Measurements from ENCODE around the gene ARRB2.

Gene ARRB2

GRCh38 chr17:4710693-4711634 lies 532 bp downstream of the ARRB2 start:
- no peak for TF ChIP-seq SIN3A (IDR thresholded peaks at IDR 0.05; ENCODE audit: borderline replicate concordance, insufficient read depth, low read length)
- TF ChIP-seq POLR2AphosphoS5 (IDR thresholded peaks at IDR 0.05; ENCODE audit: low read depth, low read length): no peak
- TF ChIP-seq TAF1 (IDR thresholded peaks at IDR 0.05; ENCODE audit: borderline replicate concordance, insufficient read depth, low read length): no peak
- TF ChIP-seq, protein P1, sequence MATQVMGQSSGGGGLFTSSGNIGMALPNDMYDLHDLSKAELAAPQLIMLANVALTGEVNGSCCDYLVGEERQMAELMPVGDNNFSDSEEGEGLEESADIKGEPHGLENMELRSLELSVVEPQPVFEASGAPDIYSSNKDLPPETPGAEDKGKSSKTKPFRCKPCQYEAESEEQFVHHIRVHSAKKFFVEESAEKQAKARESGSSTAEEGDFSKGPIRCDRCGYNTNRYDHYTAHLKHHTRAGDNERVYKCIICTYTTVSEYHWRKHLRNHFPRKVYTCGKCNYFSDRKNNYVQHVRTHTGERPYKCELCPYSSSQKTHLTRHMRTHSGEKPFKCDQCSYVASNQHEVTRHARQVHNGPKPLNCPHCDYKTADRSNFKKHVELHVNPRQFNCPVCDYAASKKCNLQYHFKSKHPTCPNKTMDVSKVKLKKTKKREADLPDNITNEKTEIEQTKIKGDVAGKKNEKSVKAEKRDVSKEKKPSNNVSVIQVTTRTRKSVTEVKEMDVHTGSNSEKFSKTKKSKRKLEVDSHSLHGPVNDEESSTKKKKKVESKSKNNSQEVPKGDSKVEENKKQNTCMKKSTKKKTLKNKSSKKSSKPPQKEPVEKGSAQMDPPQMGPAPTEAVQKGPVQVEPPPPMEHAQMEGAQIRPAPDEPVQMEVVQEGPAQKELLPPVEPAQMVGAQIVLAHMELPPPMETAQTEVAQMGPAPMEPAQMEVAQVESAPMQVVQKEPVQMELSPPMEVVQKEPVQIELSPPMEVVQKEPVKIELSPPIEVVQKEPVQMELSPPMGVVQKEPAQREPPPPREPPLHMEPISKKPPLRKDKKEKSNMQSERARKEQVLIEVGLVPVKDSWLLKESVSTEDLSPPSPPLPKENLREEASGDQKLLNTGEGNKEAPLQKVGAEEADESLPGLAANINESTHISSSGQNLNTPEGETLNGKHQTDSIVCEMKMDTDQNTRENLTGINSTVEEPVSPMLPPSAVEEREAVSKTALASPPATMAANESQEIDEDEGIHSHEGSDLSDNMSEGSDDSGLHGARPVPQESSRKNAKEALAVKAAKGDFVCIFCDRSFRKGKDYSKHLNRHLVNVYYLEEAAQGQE (IDR thresholded peaks at IDR 0.05; ENCODE audit: insufficient read depth in 1 of 2, low read depth in 2 of 2, low read length in 2 of 2): no peak
- no peak for TF ChIP-seq FOXP2 (optimal IDR thresholded peaks at IDR 0.05; ENCODE audit: borderline replicate concordance, extremely low read depth, extremely low read length, insufficient read depth)

DNA sequence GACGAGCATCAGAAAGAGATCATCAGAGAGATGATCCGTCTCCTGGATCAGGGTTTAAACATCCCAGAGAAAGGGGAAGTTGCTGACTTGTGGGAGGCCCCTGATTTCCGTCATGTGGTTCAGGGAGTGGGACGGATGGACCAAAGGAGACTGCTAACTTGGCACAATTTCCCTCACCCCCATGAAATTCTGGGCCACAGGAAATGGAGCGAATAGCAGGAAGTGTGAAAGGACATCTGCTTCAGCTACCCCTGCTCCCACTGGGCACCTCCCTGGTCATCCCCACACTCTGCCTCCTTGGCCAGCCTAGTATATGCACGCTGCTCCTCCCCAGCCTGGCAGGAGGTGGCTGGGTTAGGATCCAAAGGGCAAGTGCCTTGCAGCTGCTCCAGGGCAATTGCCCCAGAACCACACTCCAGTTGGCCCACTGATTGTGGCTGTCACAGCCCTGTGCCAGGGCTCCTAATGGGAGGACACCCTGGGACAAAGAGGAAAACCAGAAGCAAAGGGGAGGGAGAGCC lies 1.3 kb downstream of the ARRB2 start:
- TF ChIP-seq TAF1 (IDR thresholded peaks at IDR 0.05; ENCODE audit: borderline replicate concordance, insufficient read depth, low read length) (no peak), POLR2AphosphoS5 (IDR thresholded peaks at IDR 0.05; ENCODE audit: low read depth, low read length) (no peak), FOXP2 (optimal IDR thresholded peaks at IDR 0.05; ENCODE audit: borderline replicate concordance, extremely low read depth, extremely low read length, insufficient read depth) (no peak), SIN3A (IDR thresholded peaks at IDR 0.05; ENCODE audit: borderline replicate concordance, insufficient read depth, low read length) (no peak)
- TF ChIP-seq, protein P1 (IDR thresholded peaks at IDR 0.05; ENCODE audit: insufficient read depth in 1 of 2, low read depth in 2 of 2, low read length in 2 of 2): no peak

DNA sequence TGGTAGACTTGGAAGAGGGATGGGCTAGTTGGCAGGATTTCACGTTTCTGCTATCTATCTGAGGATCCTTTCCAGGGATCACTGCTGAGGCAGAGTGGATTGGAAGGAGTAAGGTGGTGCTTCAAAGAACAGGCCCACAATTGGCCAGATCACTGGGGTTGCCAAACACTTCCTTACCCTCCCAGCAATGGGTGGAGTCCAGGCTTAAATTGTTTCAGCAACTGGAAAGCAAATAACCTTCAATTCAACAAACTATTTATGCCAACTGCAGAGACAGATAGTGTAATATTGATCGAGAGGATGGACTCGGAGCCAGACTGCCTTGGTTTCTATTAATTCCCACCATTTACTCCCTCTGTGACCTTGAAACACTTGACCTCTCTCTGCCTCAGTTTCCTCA lies 2.1 kb downstream of the ARRB2 start:
- TF ChIP-seq FOXP2 (optimal IDR thresholded peaks at IDR 0.05; ENCODE audit: borderline replicate concordance, extremely low read depth, extremely low read length, insufficient read depth) (no peak), TAF1 (IDR thresholded peaks at IDR 0.05; ENCODE audit: borderline replicate concordance, insufficient read depth, low read length) (no peak), POLR2AphosphoS5 (IDR thresholded peaks at IDR 0.05; ENCODE audit: low read depth, low read length) (no peak), SIN3A (IDR thresholded peaks at IDR 0.05; ENCODE audit: borderline replicate concordance, insufficient read depth, low read length) (no peak)
- TF ChIP-seq, protein P1 (IDR thresholded peaks at IDR 0.05; ENCODE audit: insufficient read depth in 1 of 2, low read depth in 2 of 2, low read length in 2 of 2): no peak

DNA sequence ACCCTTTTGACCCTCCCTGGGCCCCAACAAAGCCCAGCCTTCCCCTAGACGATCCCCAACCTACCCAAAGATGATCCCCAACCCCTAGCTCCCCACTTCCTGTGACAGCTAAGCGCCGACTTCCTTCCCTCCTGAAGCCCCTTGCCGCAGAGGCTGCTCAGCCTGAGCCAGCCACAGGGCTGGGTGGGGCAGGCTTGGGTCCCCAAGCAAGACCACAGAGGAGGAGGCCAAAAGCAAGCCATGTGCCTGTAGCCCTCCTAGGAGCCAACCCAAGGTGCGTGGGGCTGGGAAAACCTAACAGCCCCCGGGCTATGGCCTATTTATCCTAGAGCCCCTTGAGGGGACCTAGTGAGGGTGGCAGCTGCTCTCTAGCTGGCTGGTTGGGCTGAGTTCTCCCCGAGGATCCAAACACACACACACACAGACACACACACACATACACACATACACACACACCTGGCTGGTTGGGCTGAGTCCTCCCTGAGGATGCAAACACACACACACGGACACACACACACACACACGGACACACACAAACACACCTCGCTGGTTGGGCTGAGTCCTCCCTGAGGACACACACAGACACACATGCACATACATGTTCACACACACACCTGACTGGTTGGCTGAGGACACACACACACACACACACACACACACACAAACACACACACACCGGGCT lies 4.8 kb downstream of the ARRB2 start:
- no peak for TF ChIP-seq POLR2AphosphoS5 (IDR thresholded peaks at IDR 0.05; ENCODE audit: low read depth, low read length)
- TF ChIP-seq FOXP2 (optimal IDR thresholded peaks at IDR 0.05; ENCODE audit: borderline replicate concordance, extremely low read depth, extremely low read length, insufficient read depth): no peak
- TF ChIP-seq, protein P1 (IDR thresholded peaks at IDR 0.05; ENCODE audit: insufficient read depth in 1 of 2, low read depth in 2 of 2, low read length in 2 of 2): no peak
- no peak for TF ChIP-seq SIN3A (IDR thresholded peaks at IDR 0.05; ENCODE audit: borderline replicate concordance, insufficient read depth, low read length)
- TF ChIP-seq TAF1 (IDR thresholded peaks at IDR 0.05; ENCODE audit: borderline replicate concordance, insufficient read depth, low read length): no peak

All from PFSK-1 (cell line).